Measurements from ENCODE around the gene SNAPC4.

Gene SNAPC4

GRCh38 chr9:136353088-136353487 lies 46.9 kb downstream of the SNAPC4 start:
- TF ChIP-seq RAD21 (IDR thresholded peaks at IDR 0.05; ENCODE audit: low read depth) (no peak), CREB1 (IDR thresholded peaks at IDR 0.05; ENCODE audit: low read depth) (no peak), NFIC (IDR thresholded peaks at IDR 0.05) (no peak), TCF12 (IDR thresholded peaks at IDR 0.05; ENCODE audit: low read depth) (no peak)

- TF ChIP-seq TEAD4 (IDR thresholded peaks at IDR 0.05), result no peak
- TF ChIP-seq ZBTB7A (IDR thresholded peaks at IDR 0.05; ENCODE audit: low read depth), result peak; percentile 6; the same call in 1 of the 2 replicates
- TF ChIP-seq EGR1 (IDR thresholded peaks at IDR 0.05), result no peak
Observed at GRCh38 chr9:136352682-136353081, 47.3 kb downstream of the SNAPC4 start.

GRCh38 chr9:136351252-136351800 lies 48.6 kb downstream of the SNAPC4 start:
- no peak for TF ChIP-seq CEBPB (IDR thresholded peaks at IDR 0.05)
- no peak for TF ChIP-seq REST (IDR thresholded peaks at IDR 0.05; ENCODE audit: low read depth)
- no peak for TF ChIP-seq MAX (IDR thresholded peaks at IDR 0.05)
- TF ChIP-seq EGR1 (IDR thresholded peaks at IDR 0.05), result no peak
- TF ChIP-seq ZBTB7A (IDR thresholded peaks at IDR 0.05; ENCODE audit: low read depth), result no peak
- TF ChIP-seq NFIC (IDR thresholded peaks at IDR 0.05), result no peak
- TF ChIP-seq TEAD4 (IDR thresholded peaks at IDR 0.05), result no peak
- no peak for TF ChIP-seq USF1 (IDR thresholded peaks at IDR 0.05)
- TF ChIP-seq TAF1 (IDR thresholded peaks at IDR 0.05; ENCODE audit: low read depth), result no peak
